DND-41 (cell line): ENCODE data around the gene ZFP64.

ENCODE experiments used
- ATAC-seq: fragments of 200-7000 bp; cut with Tn5 transposase; 3 replicates; pipeline ENCODE4 v1.9.1; 2021; ENCODE audit warnings: low read depth; ENCODE audit not compliant: insufficient read depth
- DNase-seq: peaks from one replicate; pipeline ENCODE4 v3.0.0-alpha.2; 2020
- H2AFZ ChIP-seq: 2 replicates; pipeline ENCODE4 v1.6.0; 2012; ENCODE audit warnings: low read depth, low read length
- H3K27ac ChIP-seq: 2 replicates; pipeline ENCODE4 v1.5.1; 2012; ENCODE audit warnings: low read length, inconsistent platforms
- H3K27me3 ChIP-seq: fragments of 200-600 bp; sonication (generic); 2 replicates; pipeline ENCODE4 v1.6.0; 2012; ENCODE audit warnings: low read length, mild to moderate bottlenecking, inconsistent platforms; ENCODE audit not compliant: insufficient read depth, poor library complexity
- H3K36me3 ChIP-seq: 2 replicates; pipeline ENCODE4 v1.5.1; 2012; ENCODE audit warnings: low read length, inconsistent platforms; ENCODE audit not compliant: insufficient read depth
- H3K4me1 ChIP-seq: 2 replicates; pipeline ENCODE4 v1.5.1; 2012; ENCODE audit warnings: mild to moderate bottlenecking, low read length; ENCODE audit not compliant: insufficient read depth
- H3K4me2 ChIP-seq: 2 replicates; pipeline ENCODE4 v1.6.0; 2012; ENCODE audit warnings: mild to moderate bottlenecking, moderate library complexity, low read length, inconsistent platforms; ENCODE audit not compliant: insufficient read depth
- H3K4me3 ChIP-seq, 2 experiments: fragments of 200-600 bp in 1 of 2; shearing (Covaris generic) in 1 of 2; 2 replicates each; pipeline ENCODE4 v1.5.1; 2012 to 2016; ENCODE audit warnings: inconsistent platforms in 2 of 2, low read length in 2 of 2, mild to moderate bottlenecking in 2 of 2, low read depth in 1 of 2, moderate library complexity in 1 of 2
- H3K79me2 ChIP-seq: 2 replicates; pipeline ENCODE4 v1.6.0; 2012; ENCODE audit warnings: low read length, inconsistent platforms; ENCODE audit not compliant: insufficient read depth
- H3K9ac ChIP-seq: 2 replicates; pipeline ENCODE4 v1.6.0; 2012; ENCODE audit warnings: low read depth, mild to moderate bottlenecking, inconsistent platforms, low read length, moderate library complexity
- H3K9me3 ChIP-seq: 2 replicates; pipeline ENCODE4 v1.5.1; 2012; ENCODE audit warnings: low read length, moderate library complexity, mild to moderate bottlenecking, inconsistent platforms; ENCODE audit not compliant: insufficient read depth, severe bottlenecking
- H4K20me1 ChIP-seq: 2 replicates; pipeline ENCODE4 v1.6.0; 2012; ENCODE audit warnings: low read length; ENCODE audit not compliant: insufficient read depth
- EZH2 ChIP-seq: IDR thresholded peaks from 3 replicates; pipeline ENCODE4 v1.6.1; 2012; ENCODE audit warnings: borderline replicate concordance, low read depth, mild to moderate bottlenecking, moderate library complexity, low read length, inconsistent platforms; ENCODE audit not compliant: severe bottlenecking
- TF ChIP-seq, protein P1 (sequence below): IDR thresholded peaks from 2 replicates; pipeline ENCODE4 v1.5.1; 2012; ENCODE audit warnings: borderline replicate concordance, low read length, moderate library complexity, mild to moderate bottlenecking; ENCODE audit not compliant: poor library complexity, severe bottlenecking; ENCODE audit errors: extremely low read depth

Gene ZFP64

DNA sequence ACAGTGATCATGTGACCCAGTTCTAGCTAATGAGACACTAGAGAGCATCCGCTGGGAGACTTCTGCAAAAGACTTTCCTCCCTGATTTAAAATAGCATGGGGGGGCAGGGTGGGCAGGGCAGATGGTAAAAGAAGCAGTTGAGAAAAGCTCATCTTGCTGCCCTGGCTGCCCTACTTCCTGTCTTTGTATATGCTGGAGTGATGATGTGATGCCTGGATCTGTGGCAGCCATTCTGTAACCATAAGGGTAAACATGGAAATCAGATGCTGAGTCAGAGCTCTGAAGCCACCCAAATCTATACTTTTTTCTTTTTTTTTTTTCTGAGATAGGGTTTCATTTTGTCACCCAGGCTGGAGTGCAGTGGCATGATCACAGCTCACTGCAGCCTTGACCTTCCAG lies 25.4 kb downstream of the ZFP64 start:
- no peak for TF ChIP-seq EZH2
- TF ChIP-seq, protein P1, sequence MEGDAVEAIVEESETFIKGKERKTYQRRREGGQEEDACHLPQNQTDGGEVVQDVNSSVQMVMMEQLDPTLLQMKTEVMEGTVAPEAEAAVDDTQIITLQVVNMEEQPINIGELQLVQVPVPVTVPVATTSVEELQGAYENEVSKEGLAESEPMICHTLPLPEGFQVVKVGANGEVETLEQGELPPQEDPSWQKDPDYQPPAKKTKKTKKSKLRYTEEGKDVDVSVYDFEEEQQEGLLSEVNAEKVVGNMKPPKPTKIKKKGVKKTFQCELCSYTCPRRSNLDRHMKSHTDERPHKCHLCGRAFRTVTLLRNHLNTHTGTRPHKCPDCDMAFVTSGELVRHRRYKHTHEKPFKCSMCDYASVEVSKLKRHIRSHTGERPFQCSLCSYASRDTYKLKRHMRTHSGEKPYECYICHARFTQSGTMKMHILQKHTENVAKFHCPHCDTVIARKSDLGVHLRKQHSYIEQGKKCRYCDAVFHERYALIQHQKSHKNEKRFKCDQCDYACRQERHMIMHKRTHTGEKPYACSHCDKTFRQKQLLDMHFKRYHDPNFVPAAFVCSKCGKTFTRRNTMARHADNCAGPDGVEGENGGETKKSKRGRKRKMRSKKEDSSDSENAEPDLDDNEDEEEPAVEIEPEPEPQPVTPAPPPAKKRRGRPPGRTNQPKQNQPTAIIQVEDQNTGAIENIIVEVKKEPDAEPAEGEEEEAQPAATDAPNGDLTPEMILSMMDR = no peak
- H3K9me3 ChIP-seq = no peaks in the 10 kb centered on the region
- ATAC-seq = no peak
- no peak overlapping the region for H3K9ac ChIP-seq
- H3K4me3 ChIP-seq = no peak overlapping the region
- no peak for DNase-seq
- no peaks in the 10 kb centered on the region for H3K4me1 ChIP-seq
- H3K27ac ChIP-seq = no peak overlapping the region
- no peaks in the 10 kb centered on the region for H3K27me3 ChIP-seq
- peaks cover 61% of the 10 kb centered on the region for H3K36me3 ChIP-seq
- no peak overlapping the region for H2AFZ ChIP-seq
- H4K20me1 ChIP-seq = no peaks in the 10 kb centered on the region
- no peak overlapping the region for H3K4me2 ChIP-seq
- no peaks in the 10 kb centered on the region; the same call in 1 of the 2 replicates for H3K79me2 ChIP-seq

DNA sequence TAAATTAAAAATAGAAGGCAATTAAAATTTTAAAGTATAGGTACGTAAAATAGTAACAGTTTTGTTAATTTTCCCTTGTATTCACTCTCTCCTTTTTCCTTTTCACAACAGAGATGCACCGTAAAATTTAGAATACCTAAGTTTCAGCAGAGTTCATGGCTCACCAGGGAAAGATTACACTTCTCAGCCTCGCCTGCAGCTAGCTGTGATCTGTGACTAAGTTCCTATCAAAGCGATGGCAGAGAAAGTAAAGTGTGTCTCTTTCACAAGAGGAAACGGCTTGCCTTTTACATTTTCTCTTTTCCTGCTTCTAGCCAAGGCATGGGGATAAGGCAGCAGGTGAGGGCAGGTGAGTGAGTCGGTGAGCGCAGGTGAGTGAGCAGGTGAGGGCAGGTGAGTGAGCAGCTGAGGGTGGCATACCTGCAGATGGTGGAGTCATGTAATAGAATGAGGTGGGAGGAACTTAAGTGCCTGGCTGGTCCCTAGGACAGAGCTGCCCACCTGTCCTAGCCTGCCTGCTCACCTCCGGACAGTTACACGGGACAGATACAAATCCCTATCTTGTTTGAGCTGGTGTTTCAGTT lies 30.9 kb downstream of the ZFP64 start:
- Histone ChIP-seq H4K20me1 (no peaks in the 10 kb centered on the region), H3K4me1 (no peaks in the 10 kb centered on the region), H3K27me3 (no peaks in the 10 kb centered on the region), H3K4me2 (no peak overlapping the region), H3K79me2 (no peaks in the 10 kb centered on the region), H3K4me3 (no peak overlapping the region), H3K36me3 (peaks cover 85% of the 10 kb centered on the region), H2AFZ (no peak overlapping the region), H3K27ac (no peak overlapping the region), H3K9me3 (peaks cover 5% of the 10 kb centered on the region), H3K9ac (no peak overlapping the region)
- ATAC-seq (no peak), DNase-seq (no peak)
- no peak for TF ChIP-seq EZH2
- TF ChIP-seq, protein P1 = no peak

GRCh38 chr20:52160049-52160570 lies 31.5 kb downstream of the ZFP64 start:
- H3K4me1 ChIP-seq = no peaks in the 10 kb centered on the region
- H3K4me2 ChIP-seq = no peak overlapping the region
- peaks cover 85% of the 10 kb centered on the region for H3K36me3 ChIP-seq
- no peak overlapping the region for H2AFZ ChIP-seq
- H3K9ac ChIP-seq = no peak overlapping the region
- H3K79me2 ChIP-seq = no peaks in the 10 kb centered on the region
- no peaks in the 10 kb centered on the region for H4K20me1 ChIP-seq
- ATAC-seq (no peak), DNase-seq (no peak)
- H3K9me3 ChIP-seq = peaks cover 5% of the 10 kb centered on the region
- H3K27ac ChIP-seq = no peak overlapping the region
- no peak for TF ChIP-seq EZH2
- TF ChIP-seq, protein P1 = no peak
- no peak overlapping the region for H3K4me3 ChIP-seq
- H3K27me3 ChIP-seq = no peaks in the 10 kb centered on the region

- no peaks in the 10 kb centered on the region for H3K4me1 ChIP-seq
- peaks cover 69% of the 10 kb centered on the region for H3K36me3 ChIP-seq
- no peak for DNase-seq
- no peaks in the 10 kb centered on the region for H4K20me1 ChIP-seq
- no peaks in the 10 kb centered on the region for H3K27me3 ChIP-seq
- no peak overlapping the region for H3K9ac ChIP-seq
- H3K4me2 ChIP-seq = no peak overlapping the region
- ATAC-seq = no peak
- TF ChIP-seq, protein P1 = no peak
- TF ChIP-seq EZH2 = no peak
- H3K9me3 ChIP-seq = peaks cover 5% of the 10 kb centered on the region
- H3K27ac ChIP-seq = no peak overlapping the region
- no peaks in the 10 kb centered on the region for H3K79me2 ChIP-seq
- no peak overlapping the region for H3K4me3 ChIP-seq
- H2AFZ ChIP-seq = no peak overlapping the region
Observed at GRCh38 chr20:52154575-52154974, 37.0 kb downstream of the ZFP64 start.
